NCI-H2227 treated with DMSO at 0.1 percent for 48 hours (cell line): Measurements from ENCODE around the gene MMGT1.
"Not testable (repeated sequence)": the region's sequence is repeated elsewhere in the genome, so short reads cannot be mapped to it uniquely, and the experiment has no call there.

Source experiments
- DNase-seq: peaks from one replicate; lab custom pipeline; 2025; lab: John Stamatoyannopoulos, UW

The MMGT1 gene

GRCh38 chrX:135923353-135923752 lies 50.4 kb downstream of the MMGT1 start:
- DNase-seq = no peak

GRCh38 chrX:135920516-135920915 lies 53.3 kb downstream of the MMGT1 start:
- not testable (repeated sequence) for DNase-seq

- DNase-seq = no peak
Measured at GRCh38 chrX:135914404-135914803, 59.4 kb downstream of the MMGT1 start.
